ENCODE measurements around the gene OR51F2. TPM values are rescaled to one million over a fixed set of nuclear protein-coding genes. Genes with fewer than 3 reads are reported as not detected.

OR51F2 gene
- polyA plus RNA-seq, 1 of the 3 experiments (the other 2 are of a cell fraction), result not detected

GRCh38 chr11:4804280-4804679 lies 16.8 kb upstream of the OR51F2 start, which contains the start of gene OR52R1:
Gene OR52R1, minus strand, starts transcription at chr11:4804380. Its CDS starts 0 bp downstream, at chr11:4804380.
- H2AFZ ChIP-seq (ENCODE audit: low read depth), result no peak within 1 kb of the TSS
- no peaks in the 10 kb centered on the region for H3K9me3 ChIP-seq
- no peak within 1 kb of the TSS for H3K27ac ChIP-seq (ENCODE audit: low read depth in 2 of 2, low read length in 1 of 2)
- ChIA-PET CTCF (no interaction called here), POLR2A (no interaction called here)
- no peak within 1 kb of the TSS for H3K9ac ChIP-seq
- DNase-seq, result no peak
- H3K79me2 ChIP-seq (ENCODE audit: insufficient read depth), result no peaks in the 10 kb centered on the region
- no peaks in the 10 kb centered on the region for H3K9me2 ChIP-seq
- TF ChIP-seq SIN3A (IDR thresholded peaks at IDR 0.05; ENCODE audit: borderline replicate concordance, low read depth, low read length), result no peak
- no peak for TF ChIP-seq YY1 (IDR thresholded peaks at IDR 0.05; ENCODE audit: low read depth)
- TF ChIP-seq IRF3 (IDR thresholded peaks at IDR 0.05; ENCODE audit: low read depth, low read length), result no peak
- H3F3A ChIP-seq (replicated peaks; ENCODE audit: insufficient read depth), result no peaks in the 10 kb centered on the region
- no peaks in the 10 kb centered on the region for H3K4me1 ChIP-seq (ENCODE audit: control insufficient read depth in 1 of 2, insufficient read depth in 2 of 2, low read depth in 1 of 2, low read length in 1 of 2)
- no peaks in the 10 kb centered on the region for H3K36me3 ChIP-seq (replicated peaks in 1 of 2; ENCODE audit: control insufficient read depth in 1 of 2, insufficient read depth in 2 of 2, low read length in 1 of 2)
- WGBS (ENCODE audit: low lambda C conversion rate), result 0% methylated on average over 3 of the region's 3 CpGs
- no peak within 1 kb of the TSS for H3K4me2 ChIP-seq
- no peaks in the 10 kb centered on the region for H3K27me3 ChIP-seq (ENCODE audit: insufficient read depth)
- H4K20me1 ChIP-seq (ENCODE audit: insufficient read depth), result no peaks in the 10 kb centered on the region
- no peak within 1 kb of the TSS for H3K4me3 ChIP-seq (ENCODE audit: low read depth in 2 of 2, low read length in 1 of 2)

- no peaks in the 10 kb centered on the region for H3K9me3 ChIP-seq
- no peaks in the 10 kb centered on the region for H3K27me3 ChIP-seq (ENCODE audit: insufficient read depth)
- TF ChIP-seq RCOR1 (IDR thresholded peaks at IDR 0.05; ENCODE audit: low read length), result no peak
- no peak overlapping the region for H3K4me2 ChIP-seq
- ChIA-PET POLR2A (no interaction called here), CTCF (no interaction called here)
- 0% methylated on average over 1 of the region's 1 CpG for WGBS (ENCODE audit: low lambda C conversion rate)
- no peaks in the 10 kb centered on the region for H3F3A ChIP-seq (replicated peaks; ENCODE audit: insufficient read depth)
- H3K4me1 ChIP-seq (ENCODE audit: control insufficient read depth in 1 of 2, insufficient read depth in 2 of 2, low read depth in 1 of 2, low read length in 1 of 2), result no peaks in the 10 kb centered on the region
- no peak overlapping the region for H3K4me3 ChIP-seq (ENCODE audit: low read depth in 2 of 2, low read length in 1 of 2)
- no peaks in the 10 kb centered on the region for H3K36me3 ChIP-seq (replicated peaks in 1 of 2; ENCODE audit: control insufficient read depth in 1 of 2, insufficient read depth in 2 of 2, low read length in 1 of 2)
- no peak for DNase-seq
- no peak overlapping the region for H2AFZ ChIP-seq (ENCODE audit: low read depth)
- no peak overlapping the region for H3K27ac ChIP-seq (ENCODE audit: low read depth in 2 of 2, low read length in 1 of 2)
- no peaks in the 10 kb centered on the region for H3K79me2 ChIP-seq (ENCODE audit: insufficient read depth)
- H3K9ac ChIP-seq, result no peak overlapping the region
- no peaks in the 10 kb centered on the region for H3K9me2 ChIP-seq
- H4K20me1 ChIP-seq (ENCODE audit: insufficient read depth), result no peaks in the 10 kb centered on the region
Observed at GRCh38 chr11:4808476-4808875, 12.6 kb upstream of the OR51F2 start.

- no peaks in the 10 kb centered on the region for H3K9me2 ChIP-seq
- TF ChIP-seq RAD21 (IDR thresholded peaks at IDR 0.05; ENCODE audit: low read length), result no peak
- TF ChIP-seq CTCF (IDR thresholded peaks at IDR 0.05), result no peak
- TF ChIP-seq NFIC (IDR thresholded peaks at IDR 0.05; ENCODE audit: borderline replicate concordance), result no peak
- no peak for TF ChIP-seq TAF1 (IDR thresholded peaks at IDR 0.05; ENCODE audit: borderline replicate concordance, low read depth, low read length)
- TF ChIP-seq YY1 (IDR thresholded peaks at IDR 0.05; ENCODE audit: low read depth), result no peak
- no peak for TF ChIP-seq ELF1 (IDR thresholded peaks at IDR 0.05)
- TF ChIP-seq MXI1 (IDR thresholded peaks at IDR 0.05; ENCODE audit: low read depth, low read length), result no peak
- no peak for TF ChIP-seq RCOR1 (IDR thresholded peaks at IDR 0.05; ENCODE audit: low read length)
- TF ChIP-seq MAX (IDR thresholded peaks at IDR 0.05; ENCODE audit: low read depth), result no peak
- TF ChIP-seq SMC3 (IDR thresholded peaks at IDR 0.05; ENCODE audit: low read depth, low read length), result no peak
- TF ChIP-seq JUND (IDR thresholded peaks at IDR 0.05), result no peak
- no peak for TF ChIP-seq IRF3 (IDR thresholded peaks at IDR 0.05; ENCODE audit: low read depth, low read length)
- no peak for TF ChIP-seq NRF1 (IDR thresholded peaks at IDR 0.05; ENCODE audit: low read depth, low read length)
- no peak for TF ChIP-seq GATA2 (CRISPR knock-in tag; IDR thresholded peaks at IDR 0.05)
- no peak for TF ChIP-seq POLR2AphosphoS5 (IDR thresholded peaks at IDR 0.05; ENCODE audit: low read depth, low read length)
- TF ChIP-seq RXRA (IDR thresholded peaks at IDR 0.05; ENCODE audit: borderline replicate concordance, low read depth), result no peak
- no peak for TF ChIP-seq EZH2phosphoT487 (IDR thresholded peaks at IDR 0.05; ENCODE audit: borderline replicate concordance, low read depth)
- TF ChIP-seq CHD2 (IDR thresholded peaks at IDR 0.05; ENCODE audit: low read length, partially characterized antibody), result no peak
- H3K79me2 ChIP-seq (ENCODE audit: insufficient read depth), result no peaks in the 10 kb centered on the region
- POLR2A ChIA-PET, result no interaction called here
- no peak overlapping the region for H3K4me2 ChIP-seq
- no peaks in the 10 kb centered on the region for H3K4me1 ChIP-seq (ENCODE audit: control insufficient read depth in 1 of 2, insufficient read depth in 2 of 2, low read depth in 1 of 2, low read length in 1 of 2)
- H3F3A ChIP-seq (replicated peaks; ENCODE audit: insufficient read depth), result no peaks in the 10 kb centered on the region
- no peaks in the 10 kb centered on the region for H4K20me1 ChIP-seq (ENCODE audit: insufficient read depth)
- WGBS (ENCODE audit: low lambda C conversion rate), result 6% methylated on average over 2 of the region's 2 CpGs
- DNase-seq, result no peak
- no peak overlapping the region for H3K4me3 ChIP-seq (ENCODE audit: low read depth in 2 of 2, low read length in 1 of 2)
- no peak overlapping the region for H2AFZ ChIP-seq (ENCODE audit: low read depth)
- no peak overlapping the region for H3K27ac ChIP-seq (ENCODE audit: low read depth in 2 of 2, low read length in 1 of 2)
- no peaks in the 10 kb centered on the region for H3K27me3 ChIP-seq (ENCODE audit: insufficient read depth)
- no peak overlapping the region for H3K9ac ChIP-seq
- H3K36me3 ChIP-seq (replicated peaks in 1 of 2; ENCODE audit: control insufficient read depth in 1 of 2, insufficient read depth in 2 of 2, low read length in 1 of 2), result no peaks in the 10 kb centered on the region
- no peaks in the 10 kb centered on the region for H3K9me3 ChIP-seq
- CTCF ChIA-PET, result no interaction called here
Observed at GRCh38 chr11:4809246-4809645, 11.9 kb upstream of the OR51F2 start.
